LNCAP (cell line): ENCODE data around the gene ASIC2.

ENCODE experiments used
- TF ChIP-seq, protein P1 (sequence below): fragments of 450-650 bp; IDR thresholded peaks from 2 replicates; pipeline ENCODE4 v1.5.1; 2017; ENCODE audit warnings: mild to moderate bottlenecking

Gene ASIC2

DNA sequence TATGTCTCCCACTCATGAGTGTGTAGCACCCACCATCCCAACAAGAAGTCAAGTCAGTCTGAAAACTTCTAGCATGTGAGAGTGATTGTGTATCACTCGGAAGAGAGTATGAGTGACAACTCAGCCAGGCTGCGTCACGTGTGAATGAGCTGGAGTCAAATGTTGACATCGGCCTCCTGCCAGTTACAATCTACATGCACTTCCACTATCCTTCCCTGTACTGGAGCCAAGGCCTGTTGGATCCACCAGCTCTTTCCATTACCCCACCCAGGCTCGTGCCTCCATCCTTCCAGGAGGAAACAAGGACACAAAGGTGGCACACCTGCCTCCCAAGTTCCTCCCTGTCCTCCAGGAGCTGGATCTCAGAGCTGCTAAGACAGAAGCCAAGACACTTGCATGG lies 64.5 kb downstream of the ASIC2 start:
- TF ChIP-seq, protein P1, sequence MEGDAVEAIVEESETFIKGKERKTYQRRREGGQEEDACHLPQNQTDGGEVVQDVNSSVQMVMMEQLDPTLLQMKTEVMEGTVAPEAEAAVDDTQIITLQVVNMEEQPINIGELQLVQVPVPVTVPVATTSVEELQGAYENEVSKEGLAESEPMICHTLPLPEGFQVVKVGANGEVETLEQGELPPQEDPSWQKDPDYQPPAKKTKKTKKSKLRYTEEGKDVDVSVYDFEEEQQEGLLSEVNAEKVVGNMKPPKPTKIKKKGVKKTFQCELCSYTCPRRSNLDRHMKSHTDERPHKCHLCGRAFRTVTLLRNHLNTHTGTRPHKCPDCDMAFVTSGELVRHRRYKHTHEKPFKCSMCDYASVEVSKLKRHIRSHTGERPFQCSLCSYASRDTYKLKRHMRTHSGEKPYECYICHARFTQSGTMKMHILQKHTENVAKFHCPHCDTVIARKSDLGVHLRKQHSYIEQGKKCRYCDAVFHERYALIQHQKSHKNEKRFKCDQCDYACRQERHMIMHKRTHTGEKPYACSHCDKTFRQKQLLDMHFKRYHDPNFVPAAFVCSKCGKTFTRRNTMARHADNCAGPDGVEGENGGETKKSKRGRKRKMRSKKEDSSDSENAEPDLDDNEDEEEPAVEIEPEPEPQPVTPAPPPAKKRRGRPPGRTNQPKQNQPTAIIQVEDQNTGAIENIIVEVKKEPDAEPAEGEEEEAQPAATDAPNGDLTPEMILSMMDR: no peak

DNA sequence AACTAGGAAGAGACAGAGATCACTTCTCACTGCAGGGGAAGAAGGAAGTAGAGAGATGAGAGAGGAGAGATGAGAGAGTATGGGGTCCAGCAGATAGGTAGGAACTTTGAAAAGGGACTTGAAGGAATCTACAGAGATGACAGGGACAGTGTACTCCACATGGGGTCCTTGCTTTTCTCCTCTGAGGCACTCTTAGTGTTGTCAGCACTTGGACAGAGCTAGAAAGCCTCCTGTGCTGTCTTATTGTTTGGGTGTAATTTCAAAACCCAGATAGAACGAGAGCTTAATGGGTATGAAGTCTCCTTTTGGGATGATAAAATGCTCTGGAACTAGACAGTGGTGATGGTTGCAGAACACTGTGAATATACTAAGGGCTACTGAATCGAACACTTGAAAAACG lies 65.2 kb downstream of the ASIC2 start:
- TF ChIP-seq, protein P1: no peak

DNA sequence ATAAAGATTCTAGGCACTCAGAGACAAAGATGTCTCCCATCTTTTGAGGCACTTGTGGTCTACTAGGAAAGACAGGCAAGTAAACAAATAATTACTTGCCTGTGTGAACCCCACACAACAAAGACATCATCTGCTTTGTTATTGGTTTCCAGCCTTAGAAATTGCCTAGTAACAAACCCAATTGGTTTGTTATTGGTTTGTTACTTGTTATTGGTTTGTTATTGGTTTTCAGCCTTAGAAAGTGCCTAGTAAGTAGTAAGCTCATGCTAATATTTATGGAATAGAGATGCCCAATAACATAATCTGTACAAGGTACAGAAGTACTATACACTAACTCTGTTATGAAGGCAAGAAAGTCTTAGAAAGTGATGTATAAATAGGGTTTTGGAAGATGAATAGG lies 67.1 kb downstream of the ASIC2 start:
- TF ChIP-seq, protein P1: no peak

GRCh38 chr17:33225509-33225908 lies 67.6 kb downstream of the ASIC2 start:
- TF ChIP-seq, protein P1: no peak

DNA sequence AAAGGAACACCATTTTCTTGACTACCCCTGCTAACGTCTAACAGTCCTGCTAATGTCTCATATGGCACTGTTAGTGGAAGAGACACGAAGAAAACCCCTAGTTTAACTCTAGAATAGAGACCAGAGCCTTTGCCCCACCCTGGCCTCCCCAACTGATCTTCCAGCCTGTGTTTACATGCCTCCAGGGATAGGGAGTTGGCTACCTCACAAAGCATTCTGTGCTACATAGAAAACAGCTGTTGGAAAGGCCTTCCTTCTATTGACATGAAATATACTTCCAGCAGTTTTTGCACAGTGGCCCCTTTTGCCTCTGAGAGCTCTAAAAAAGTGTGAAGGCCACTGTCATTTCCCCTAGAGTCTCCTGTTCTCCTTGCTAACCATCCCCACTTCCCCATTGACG lies 73.1 kb downstream of the ASIC2 start:
- TF ChIP-seq, protein P1: no peak

- TF ChIP-seq, protein P1: no peak
These were observed 74.1 kb downstream of the ASIC2 start for GRCh38 chr17:33218698-33219601.

DNA sequence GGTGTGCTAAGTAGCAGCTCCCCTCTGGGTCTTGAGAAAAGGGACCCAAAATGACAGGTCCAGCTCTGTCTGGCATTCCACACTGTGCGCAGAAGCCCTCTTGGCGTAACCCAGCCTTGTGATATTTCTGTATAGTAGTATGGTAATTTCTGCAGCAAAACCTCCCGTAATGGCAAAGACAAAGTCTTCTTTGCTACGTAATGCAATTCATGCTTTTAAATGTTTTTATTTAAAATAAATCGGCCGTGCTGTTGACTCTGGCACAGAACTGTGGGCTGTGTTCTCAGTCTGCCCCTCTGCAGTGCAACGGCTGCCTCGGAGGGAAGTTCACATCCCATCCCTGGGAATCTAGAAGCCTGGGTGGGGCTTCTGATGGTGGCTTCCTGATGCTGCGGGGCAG lies 75.2 kb downstream of the ASIC2 start:
- TF ChIP-seq, protein P1: no peak

GRCh38 chr17:33214996-33215395 lies 78.1 kb downstream of the ASIC2 start:
- TF ChIP-seq, protein P1: no peak
